IPS DF 19.7 (cell line): ENCODE data around the gene CMTR1.
A peak's percentile ranks its signal among the peaks of the same experiment; 100 is the strongest.

Experiments
- DNase-seq: peaks from one replicate; pipeline ENCODE4 v3.0.0-alpha.2; 2013; ENCODE audit warnings: low read depth, low spot score

CMTR1 gene

GRCh38 chr6:37477656-37478435 is 44.8 kb downstream of the CMTR1 start:
- DNase-seq = no peak

DNA sequence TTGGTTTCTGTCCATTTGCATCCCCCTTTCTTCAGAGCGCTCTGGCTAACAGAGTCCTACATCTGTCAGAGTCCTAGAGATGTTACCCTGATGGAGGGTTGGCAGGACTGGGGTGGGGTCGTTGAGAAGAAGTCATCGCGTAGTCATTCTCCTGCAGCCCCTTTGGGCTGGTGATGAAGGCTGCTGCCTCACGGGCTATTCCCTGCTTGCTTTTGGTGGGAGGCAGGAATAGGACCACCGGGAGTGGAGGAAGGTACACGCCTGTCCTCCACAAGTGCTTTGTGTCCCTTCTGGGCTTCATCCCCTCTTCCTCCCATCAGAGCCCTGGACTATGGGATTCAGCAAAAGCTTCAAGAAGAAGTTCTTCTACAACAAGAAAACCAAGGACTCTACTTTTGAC is 45.8 kb downstream of the CMTR1 start:
- DNase-seq = no peak

DNA sequence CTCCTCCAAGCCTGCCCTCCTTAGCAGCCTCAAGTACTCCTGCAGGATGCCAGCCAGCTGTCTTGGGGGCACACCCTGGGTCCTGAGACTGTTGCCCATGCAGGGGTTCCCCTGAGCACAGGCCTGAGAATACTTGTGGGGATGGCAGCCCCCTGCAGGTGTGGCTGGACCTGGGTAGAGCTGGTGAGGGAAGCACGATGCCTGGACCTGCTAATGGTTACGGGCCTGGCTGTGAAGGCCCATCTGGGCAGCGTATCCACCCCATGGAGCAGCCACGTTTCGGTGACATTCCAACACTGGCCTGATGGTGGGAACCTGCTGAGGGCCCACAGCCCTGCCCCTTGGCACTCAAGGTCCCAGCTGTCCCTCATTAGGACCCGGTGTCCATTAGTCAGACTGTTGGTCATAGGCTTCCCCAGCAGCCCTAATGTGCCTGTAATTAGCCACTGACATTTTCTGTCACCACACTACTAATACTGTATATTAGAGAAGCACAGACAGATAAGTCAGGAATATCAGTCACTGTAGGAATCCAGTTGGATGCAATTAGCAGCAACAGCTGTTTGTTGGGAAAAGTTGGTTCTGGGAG is 46.3 kb downstream of the CMTR1 start:
- no peak for DNase-seq

DNA sequence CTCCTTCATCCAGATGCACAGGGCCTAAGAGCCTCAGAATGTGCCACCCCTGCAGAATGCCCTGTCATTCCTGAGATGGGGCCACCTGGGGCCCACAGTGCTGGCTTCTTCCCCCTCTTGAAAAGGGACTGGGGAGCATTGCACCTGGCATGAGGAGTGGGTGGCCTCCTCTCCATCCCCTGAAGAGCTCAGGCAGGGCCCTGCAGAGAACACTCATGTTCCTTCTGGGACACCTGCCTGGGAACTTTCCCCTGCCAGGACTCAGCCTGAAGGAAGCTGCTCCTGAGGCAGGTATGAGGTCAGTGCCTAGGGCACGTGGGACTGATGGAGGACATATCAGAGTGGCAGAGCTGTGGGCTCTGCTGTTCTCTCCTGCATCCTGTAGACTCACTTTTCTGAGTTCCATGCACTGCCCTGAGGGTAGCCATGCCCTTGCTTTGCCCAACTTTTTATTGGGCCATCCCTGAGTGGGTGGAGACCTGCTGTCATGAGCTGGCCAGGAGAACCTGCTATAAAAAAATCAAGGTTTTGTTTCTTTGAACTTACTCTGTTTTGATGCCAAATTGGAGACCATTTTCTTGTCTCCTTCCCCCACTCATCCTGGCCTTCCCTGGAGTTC is 47.2 kb downstream of the CMTR1 start:
- no peak for DNase-seq

- DNase-seq = no peak
These were observed 48.0 kb downstream of the CMTR1 start for GRCh38 chr6:37480951-37481534.

DNA sequence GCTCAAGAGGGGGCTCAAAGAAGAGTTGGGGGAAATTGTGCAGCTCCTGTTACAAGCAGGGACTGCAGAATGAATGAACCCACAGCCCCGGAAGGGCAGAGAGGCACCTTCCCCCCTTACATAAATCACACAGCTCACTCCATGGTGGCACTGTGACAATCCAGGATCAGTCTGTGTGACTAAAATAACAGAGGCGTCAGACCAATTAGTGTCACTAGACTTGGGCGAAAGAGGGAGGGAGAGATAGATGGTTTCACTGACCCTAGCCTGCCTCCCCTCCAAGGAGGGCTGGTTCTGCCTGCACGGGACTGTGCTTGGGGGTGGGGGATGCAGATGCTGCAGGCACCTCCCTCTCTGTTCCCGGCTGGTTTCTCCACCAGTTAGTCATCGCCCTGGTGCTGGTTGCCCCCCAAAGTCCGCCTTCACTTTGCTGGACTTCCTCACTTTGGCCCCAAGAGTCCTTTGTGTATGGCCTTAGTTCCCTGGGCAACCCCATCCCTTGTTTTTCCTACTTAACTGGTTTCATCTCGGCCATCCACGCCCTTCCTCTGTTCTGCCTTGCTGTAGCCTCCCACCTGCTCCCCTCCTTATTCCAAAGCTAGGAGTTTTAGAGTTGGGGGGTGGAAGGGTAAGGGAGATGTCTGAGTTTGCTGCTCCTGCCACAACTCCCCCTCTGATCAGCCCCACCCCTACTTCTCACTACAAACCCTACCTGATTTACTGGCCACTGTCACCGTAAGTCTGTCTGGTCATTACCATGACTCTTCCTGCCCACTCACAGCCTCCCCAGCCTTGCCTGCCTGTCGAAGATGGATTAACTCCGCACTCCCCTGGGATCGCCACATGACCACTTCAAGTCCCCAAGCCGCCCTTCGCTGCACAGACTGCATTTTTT is 48.9 kb downstream of the CMTR1 start:
- DNase-seq = no peak

DNA sequence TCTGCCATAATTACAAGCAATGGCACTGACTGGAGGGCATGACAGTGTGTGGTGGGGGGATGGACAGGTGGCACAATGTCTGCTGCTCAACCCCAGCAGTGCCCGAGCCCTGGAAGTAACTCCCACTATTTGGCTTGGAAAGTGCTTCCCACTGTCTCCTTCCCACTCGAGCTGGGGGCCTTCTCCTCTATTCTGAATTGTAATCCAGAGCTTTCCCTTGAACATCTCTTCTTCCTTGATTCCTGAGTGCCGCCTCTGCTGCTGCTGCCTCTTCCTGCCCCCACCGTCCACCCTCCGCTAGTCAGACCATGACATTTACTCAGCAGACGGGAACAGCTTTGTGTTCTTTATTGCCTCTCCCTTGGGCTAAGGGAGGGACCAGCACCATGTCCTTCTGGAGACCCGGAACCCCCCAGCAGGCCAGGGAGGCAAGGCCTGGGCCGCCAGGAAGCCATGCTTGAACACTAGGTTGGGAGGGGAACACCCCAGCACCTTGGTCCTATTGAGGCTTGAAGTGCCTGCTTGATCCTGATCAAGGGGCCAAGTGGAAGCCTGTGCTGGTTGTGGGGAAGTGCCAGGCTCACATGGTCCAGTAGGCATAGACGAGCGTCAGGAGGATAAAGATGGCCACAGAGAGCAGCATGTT is 49.7 kb downstream of the CMTR1 start:
- DNase-seq = no peak

DNA sequence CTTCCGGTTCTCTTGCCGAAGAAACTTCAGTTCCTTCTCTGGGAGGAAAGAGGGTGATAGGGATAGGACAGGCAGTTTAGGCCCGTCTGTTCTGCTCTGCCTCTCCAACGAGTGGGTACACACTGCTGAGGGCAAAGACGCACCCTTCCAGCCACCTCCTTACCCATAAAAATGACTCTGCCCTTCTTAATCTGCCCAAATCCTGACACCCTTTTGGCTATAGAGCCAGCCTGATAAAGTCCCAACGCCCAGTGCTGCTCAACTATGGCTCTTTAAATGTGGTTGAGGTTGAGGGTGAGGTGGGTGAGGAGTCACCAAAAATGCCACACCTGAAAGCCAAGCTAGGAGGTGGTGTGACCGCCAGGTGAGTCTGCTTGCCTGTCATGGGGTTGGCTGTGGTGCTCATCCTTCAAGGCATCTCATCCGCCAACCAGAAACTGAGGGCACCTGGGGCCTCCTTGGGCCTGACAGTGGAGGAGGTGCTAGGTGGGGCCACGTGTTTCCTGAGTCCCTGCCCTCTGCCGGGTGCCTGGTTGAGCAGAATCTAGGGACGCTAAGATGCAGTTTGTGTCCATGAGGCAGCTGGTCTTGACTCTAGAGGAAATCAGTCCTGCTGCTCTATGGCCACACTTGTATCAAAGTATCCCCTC is 50.4 kb downstream of the CMTR1 start:
- no peak for DNase-seq

- DNase-seq = peak; percentile 20
These were observed 51.1 kb downstream of the CMTR1 start for GRCh38 chr6:37483917-37484785.

DNA sequence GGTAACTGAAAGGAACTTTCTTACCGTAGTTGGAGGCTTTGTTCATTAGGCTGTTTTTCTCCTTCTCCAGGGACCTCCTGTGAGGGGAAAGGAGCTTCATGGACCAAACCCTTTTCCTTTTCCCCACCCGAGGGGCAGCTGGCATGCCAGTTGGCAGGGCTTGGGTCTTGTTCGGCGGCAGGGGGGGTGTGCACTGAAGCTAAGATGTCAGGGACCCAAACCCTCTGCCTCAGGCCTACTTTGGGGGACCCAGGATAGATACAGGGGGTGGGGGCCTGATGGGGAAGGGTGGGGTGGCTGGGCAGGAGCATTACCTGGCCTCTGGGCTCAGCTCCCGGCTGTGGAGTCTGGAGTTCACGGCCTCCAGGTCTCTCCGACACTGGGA is 51.8 kb downstream of the CMTR1 start:
- DNase-seq = no peak

GRCh38 chr6:37485291-37485702 is 52.3 kb downstream of the CMTR1 start:
- no peak for DNase-seq

GRCh38 chr6:37486121-37486839 is 53.3 kb downstream of the CMTR1 start:
- no peak for DNase-seq

DNA sequence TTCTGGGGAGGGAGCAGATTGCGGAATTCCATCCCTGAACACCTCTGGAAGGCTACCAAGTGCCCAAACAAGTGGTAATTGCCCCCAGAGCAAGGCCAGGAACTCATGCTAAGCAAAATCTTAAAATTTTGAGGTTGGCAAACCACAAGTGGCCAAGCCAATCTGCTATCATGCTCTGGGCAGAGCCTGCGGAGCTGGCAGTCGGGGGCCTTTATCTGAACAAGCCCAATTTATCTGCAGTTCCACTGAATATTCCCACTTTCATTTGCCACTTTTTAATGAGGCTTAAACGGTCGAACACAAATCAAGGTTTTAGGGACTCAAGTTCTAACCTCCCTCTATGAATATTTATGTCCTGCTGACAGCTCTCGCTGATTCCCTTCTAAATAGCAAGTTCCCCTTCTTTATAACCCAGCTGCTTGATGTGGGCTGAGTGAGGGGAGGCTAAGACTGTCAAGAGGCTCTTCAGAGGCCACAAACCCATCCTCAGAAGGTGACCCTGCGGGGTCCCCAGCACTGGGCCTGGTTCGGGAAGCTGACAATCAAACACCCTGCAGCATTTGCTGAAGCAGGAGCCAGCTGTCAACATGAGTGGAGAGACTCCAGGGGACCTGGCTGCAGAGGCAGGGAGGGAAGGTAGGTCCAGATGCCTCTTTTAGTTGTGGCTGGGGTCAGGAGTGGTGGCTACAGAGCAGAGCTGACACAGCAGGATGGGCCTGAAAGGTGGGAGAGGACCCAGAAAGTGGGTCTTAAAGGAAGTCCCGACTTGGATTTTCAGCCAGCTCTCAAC is 54.8 kb downstream of the CMTR1 start:
- no peak for DNase-seq

DNA sequence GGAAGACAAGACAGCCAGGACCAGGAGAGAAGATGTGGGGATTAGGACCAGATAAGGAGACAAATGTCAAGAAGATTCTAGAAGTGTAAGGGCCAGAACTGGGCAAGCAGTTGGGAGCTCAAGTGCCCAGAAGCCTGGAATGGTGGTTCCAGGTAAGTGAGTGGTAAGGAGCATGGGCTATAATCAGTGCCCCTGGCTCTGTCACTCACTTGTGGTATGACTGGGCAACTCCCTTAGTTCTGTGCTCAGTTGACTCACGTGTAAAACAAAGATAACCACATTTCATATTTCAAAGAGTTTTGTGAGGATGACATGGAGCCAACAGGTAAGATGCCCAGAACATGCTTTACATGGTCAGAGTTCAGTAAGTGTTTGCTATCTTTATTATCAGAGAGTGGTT is 55.5 kb downstream of the CMTR1 start:
- no peak for DNase-seq

- no peak for DNase-seq
These were observed 56.8 kb downstream of the CMTR1 start for GRCh38 chr6:37489697-37490336.

DNA sequence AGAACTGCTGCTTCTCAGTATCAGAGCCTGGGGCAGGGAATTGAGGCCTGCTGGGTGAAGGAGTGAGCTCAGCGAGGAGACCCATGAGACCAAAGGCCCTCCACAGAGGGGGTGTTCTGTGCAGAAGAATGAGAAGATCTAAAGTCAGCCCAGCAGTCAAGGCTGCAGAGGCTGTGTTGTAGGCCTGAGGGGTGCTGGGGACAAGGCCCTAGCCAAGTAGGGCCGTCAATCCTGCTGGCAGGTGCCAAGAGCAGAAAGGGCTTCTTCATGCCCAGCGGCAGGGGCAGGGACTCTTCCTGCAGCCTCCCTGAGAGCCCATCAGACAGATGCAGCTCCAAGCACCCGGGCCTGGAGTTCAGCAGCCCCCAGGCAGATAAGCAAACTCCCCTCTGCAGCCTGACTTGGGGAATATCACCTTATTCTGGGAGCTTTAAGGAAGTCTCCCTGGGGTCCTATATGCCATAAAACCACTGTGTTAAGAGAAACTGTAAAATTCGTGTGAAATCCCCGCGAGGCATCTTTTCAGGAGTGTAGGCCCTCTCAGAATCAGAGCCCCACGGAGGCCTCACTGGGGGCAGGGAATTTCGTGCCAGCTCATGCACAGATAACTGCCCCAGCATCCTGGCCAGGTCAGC is 57.6 kb downstream of the CMTR1 start:
- no peak for DNase-seq

DNA sequence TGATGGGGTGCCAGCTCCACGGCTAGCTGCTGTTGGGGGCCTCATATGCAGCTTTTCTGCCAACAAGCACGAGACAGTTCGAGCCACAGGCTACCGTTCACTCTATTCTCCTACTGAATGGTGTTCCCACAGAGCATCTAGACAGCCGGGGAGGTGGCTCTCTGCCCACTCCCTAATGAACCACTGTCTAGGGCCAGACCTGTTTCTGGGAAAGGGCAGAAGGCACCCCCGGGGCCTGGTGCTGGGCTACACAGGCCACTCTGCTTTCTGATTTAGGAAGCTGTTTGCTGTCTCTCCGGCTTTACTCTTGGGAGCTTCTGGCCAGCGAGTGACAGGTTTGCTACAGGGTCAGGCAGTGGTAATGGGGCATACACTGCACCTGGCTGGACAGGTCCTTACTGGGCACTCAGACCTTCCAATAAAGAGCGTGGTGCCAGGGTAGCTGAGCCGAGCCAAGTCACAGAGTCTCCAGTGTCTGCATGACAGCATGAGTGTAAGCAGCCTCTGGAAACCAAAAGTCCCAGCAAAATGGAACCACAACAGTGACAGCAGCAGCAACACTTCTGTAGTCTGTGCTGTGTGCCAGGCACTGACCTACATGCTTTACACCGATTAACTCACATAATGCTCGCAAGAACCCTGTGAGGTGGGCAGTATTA is 58.3 kb downstream of the CMTR1 start:
- DNase-seq = no peak
